ENCODE results near the gene ZDHHC24. TPM values are rescaled to one million over a fixed set of nuclear protein-coding genes. Genes with fewer than 3 reads are reported as not detected.

Gene ZDHHC24
- total RNA-seq, 2 donors from 2014 or later = 7.7 to 10.7 TPM

GRCh38 chr11:66498506-66498905 is 47.3 kb downstream of the ZDHHC24 start:
- H3K36me3 ChIP-seq = no peaks in the 10 kb centered on the region
- H3K9ac ChIP-seq (ENCODE audit: low read depth in 2 of 2, low read length in 2 of 2) = no peak overlapping the region
- H3K4me3 ChIP-seq = no peak overlapping the region
- TF ChIP-seq CTCF (IDR thresholded peaks at IDR 0.05) = no peak
- peak; percentile 39 for DNase-seq
- no peaks in the 10 kb centered on the region for H3K4me1 ChIP-seq
- no peaks in the 10 kb centered on the region for H3K27me3 ChIP-seq
- intact Hi-C loops (cut with DNase I) = no loop called here
- no peak overlapping the region for H3K27ac ChIP-seq
- no peaks in the 10 kb centered on the region for H3K9me3 ChIP-seq

- H3K4me1 ChIP-seq = no peaks in the 10 kb centered on the region
- DNase-seq = no peak
- H3K36me3 ChIP-seq = no peaks in the 10 kb centered on the region
- no peak overlapping the region for H3K4me3 ChIP-seq
- no peak overlapping the region for H3K27ac ChIP-seq
- intact Hi-C loops (cut with DNase I) = no loop called here
- no peak overlapping the region for H3K9ac ChIP-seq (ENCODE audit: low read depth in 2 of 2, low read length in 2 of 2)
- H3K9me3 ChIP-seq = no peaks in the 10 kb centered on the region
- no peaks in the 10 kb centered on the region for H3K27me3 ChIP-seq
- TF ChIP-seq CTCF (IDR thresholded peaks at IDR 0.05) = no peak
Observed at GRCh38 chr11:66497206-66497605, 48.6 kb downstream of the ZDHHC24 start.

- Histone ChIP-seq H3K27me3 (no peaks in the 10 kb centered on the region), H3K27ac (no peak overlapping the region), H3K9ac (ENCODE audit: low read depth in 2 of 2, low read length in 2 of 2) (no peak overlapping the region), H3K4me1 (no peaks in the 10 kb centered on the region), H3K4me3 (no peak overlapping the region), H3K9me3 (no peaks in the 10 kb centered on the region), H3K36me3 (no peaks in the 10 kb centered on the region)
- no peak for DNase-seq
- intact Hi-C loops (cut with DNase I) = no loop called here
- TF ChIP-seq CTCF (IDR thresholded peaks at IDR 0.05) = no peak
Observed at GRCh38 chr11:66495401-66495854, 50.4 kb downstream of the ZDHHC24 start.

GRCh38 chr11:66494935-66495334 is 50.9 kb downstream of the ZDHHC24 start:
- Histone ChIP-seq H3K9me3 (no peaks in the 10 kb centered on the region), H3K9ac (ENCODE audit: low read depth in 2 of 2, low read length in 2 of 2) (no peak overlapping the region), H3K27ac (no peak overlapping the region), H3K4me3 (no peak overlapping the region), H3K36me3 (no peaks in the 10 kb centered on the region), H3K4me1 (no peaks in the 10 kb centered on the region), H3K27me3 (no peaks in the 10 kb centered on the region)
- intact Hi-C loops (cut with DNase I) = no loop called here
- DNase-seq = no peak
- no peak for TF ChIP-seq CTCF (IDR thresholded peaks at IDR 0.05)

- Histone ChIP-seq H3K4me1 (no peaks in the 10 kb centered on the region), H3K4me3 (no peak overlapping the region), H3K36me3 (no peaks in the 10 kb centered on the region), H3K9me3 (no peaks in the 10 kb centered on the region), H3K9ac (ENCODE audit: low read depth in 2 of 2, low read length in 2 of 2) (no peak overlapping the region), H3K27me3 (no peaks in the 10 kb centered on the region), H3K27ac (no peak overlapping the region)
- TF ChIP-seq CTCF (IDR thresholded peaks at IDR 0.05) = no peak
- intact Hi-C loops (cut with DNase I) = no loop called here
- no peak for DNase-seq
Observed at GRCh38 chr11:66494458-66494857, 51.4 kb downstream of the ZDHHC24 start.

GRCh38 chr11:66493130-66493529 is 52.7 kb downstream of the ZDHHC24 start:
- no peak overlapping the region for H3K4me3 ChIP-seq
- TF ChIP-seq CTCF (IDR thresholded peaks at IDR 0.05) = no peak
- H3K4me1 ChIP-seq = no peaks in the 10 kb centered on the region
- H3K9me3 ChIP-seq = no peaks in the 10 kb centered on the region
- DNase-seq = peak; percentile 44
- H3K9ac ChIP-seq (ENCODE audit: low read depth in 2 of 2, low read length in 2 of 2) = no peak overlapping the region
- H3K27me3 ChIP-seq = no peaks in the 10 kb centered on the region
- intact Hi-C loops (cut with DNase I) = no loop called here
- no peak overlapping the region for H3K27ac ChIP-seq
- no peaks in the 10 kb centered on the region for H3K36me3 ChIP-seq

Measured in colonic mucosa (tissue), 4 donors.